ENCODE results near the gene CHAF1B.

Gene CHAF1B

GRCh38 chr21:36415375-36415774 lies 30.2 kb downstream of the CHAF1B start:
- Histone ChIP-seq H3K27me3 (ENCODE audit: control insufficient read depth in 1 of 2, insufficient read depth in 2 of 2, low read length in 2 of 2) (no peaks in the 10 kb centered on the region), H3K4me1 (ENCODE audit: insufficient read depth, low read length) (no peaks in the 10 kb centered on the region), H3K9ac (ENCODE audit: low read length) (no peak overlapping the region), H3K36me3 (ENCODE audit: insufficient read depth, low read length) (no peaks in the 10 kb centered on the region), H3K9me3 (ENCODE audit: low read length) (no peaks in the 10 kb centered on the region), H3K27ac (ENCODE audit: low read depth, low read length) (no peak overlapping the region), H3K4me3 (ENCODE audit: low read depth in 1 of 2, low read length in 2 of 2) (no peak overlapping the region)

- H3K4me1 ChIP-seq (ENCODE audit: insufficient read depth, low read length) = no peaks in the 10 kb centered on the region
- no peak overlapping the region for H3K27ac ChIP-seq (ENCODE audit: low read depth, low read length)
- H3K9me3 ChIP-seq (ENCODE audit: low read length) = no peaks in the 10 kb centered on the region
- H3K36me3 ChIP-seq (ENCODE audit: insufficient read depth, low read length) = no peaks in the 10 kb centered on the region
- H3K27me3 ChIP-seq (ENCODE audit: control insufficient read depth in 1 of 2, insufficient read depth in 2 of 2, low read length in 2 of 2) = no peaks in the 10 kb centered on the region
- no peak overlapping the region for H3K9ac ChIP-seq (ENCODE audit: low read length)
- H3K4me3 ChIP-seq (ENCODE audit: low read depth in 1 of 2, low read length in 2 of 2) = no peak overlapping the region
Observed at GRCh38 chr21:36419241-36419640, 34.0 kb downstream of the CHAF1B start.

- H3K36me3 ChIP-seq (ENCODE audit: insufficient read depth, low read length) = no peaks in the 10 kb centered on the region
Observed at GRCh38 chr21:36419996-36420395, 34.8 kb downstream of the CHAF1B start.

GRCh38 chr21:36420571-36421339 lies 35.6 kb downstream of the CHAF1B start:
- no peak overlapping the region for H3K9ac ChIP-seq (ENCODE audit: low read length)
- no peaks in the 10 kb centered on the region for H3K36me3 ChIP-seq (ENCODE audit: insufficient read depth, low read length)
- no peaks in the 10 kb centered on the region for H3K4me1 ChIP-seq (ENCODE audit: insufficient read depth, low read length)
- no peaks in the 10 kb centered on the region for H3K9me3 ChIP-seq (ENCODE audit: low read length)
- no peaks in the 10 kb centered on the region for H3K27me3 ChIP-seq (ENCODE audit: control insufficient read depth in 1 of 2, insufficient read depth in 2 of 2, low read length in 2 of 2)
- H3K4me3 ChIP-seq (ENCODE audit: low read depth in 1 of 2, low read length in 2 of 2) = no peak overlapping the region
- H3K27ac ChIP-seq (ENCODE audit: low read depth, low read length) = no peak overlapping the region

More at GRCh38 chr21:36419996-36420395, 34.8 kb downstream of the CHAF1B start:
- Histone ChIP-seq H3K27ac (ENCODE audit: low read depth, low read length) (no peak overlapping the region), H3K9me3 (ENCODE audit: low read length) (no peaks in the 10 kb centered on the region), H3K4me1 (ENCODE audit: insufficient read depth, low read length) (no peaks in the 10 kb centered on the region), H3K9ac (ENCODE audit: low read length) (no peak overlapping the region), H3K4me3 (ENCODE audit: low read depth in 1 of 2, low read length in 2 of 2) (no peak overlapping the region), H3K27me3 (ENCODE audit: control insufficient read depth in 1 of 2, insufficient read depth in 2 of 2, low read length in 2 of 2) (no peaks in the 10 kb centered on the region)

GRCh38 chr21:36422279-36423098 lies 37.3 kb downstream of the CHAF1B start:
- H3K27ac ChIP-seq (ENCODE audit: low read depth, low read length) = no peak overlapping the region
- H3K4me3 ChIP-seq (ENCODE audit: low read depth in 1 of 2, low read length in 2 of 2) = no peak overlapping the region
- H3K9ac ChIP-seq (ENCODE audit: low read length) = no peak overlapping the region
- H3K9me3 ChIP-seq (ENCODE audit: low read length) = no peaks in the 10 kb centered on the region
- no peaks in the 10 kb centered on the region for H3K27me3 ChIP-seq (ENCODE audit: control insufficient read depth in 1 of 2, insufficient read depth in 2 of 2, low read length in 2 of 2)
- no peaks in the 10 kb centered on the region for H3K4me1 ChIP-seq (ENCODE audit: insufficient read depth, low read length)
- H3K36me3 ChIP-seq (ENCODE audit: insufficient read depth, low read length) = no peaks in the 10 kb centered on the region

- Histone ChIP-seq H3K27ac (ENCODE audit: low read depth, low read length) (no peak overlapping the region), H3K9ac (ENCODE audit: low read length) (no peak overlapping the region), H3K27me3 (ENCODE audit: control insufficient read depth in 1 of 2, insufficient read depth in 2 of 2, low read length in 2 of 2) (no peaks in the 10 kb centered on the region), H3K4me1 (ENCODE audit: insufficient read depth, low read length) (no peaks in the 10 kb centered on the region), H3K4me3 (ENCODE audit: low read depth in 1 of 2, low read length in 2 of 2) (no peak overlapping the region), H3K9me3 (ENCODE audit: low read length) (no peaks in the 10 kb centered on the region), H3K36me3 (ENCODE audit: insufficient read depth, low read length) (no peaks in the 10 kb centered on the region)
Observed at GRCh38 chr21:36423771-36424433, 38.7 kb downstream of the CHAF1B start.

GRCh38 chr21:36424592-36424991 lies 39.4 kb downstream of the CHAF1B start:
- Histone ChIP-seq H3K27me3 (ENCODE audit: control insufficient read depth in 1 of 2, insufficient read depth in 2 of 2, low read length in 2 of 2) (no peaks in the 10 kb centered on the region), H3K27ac (ENCODE audit: low read depth, low read length) (no peak overlapping the region), H3K4me3 (ENCODE audit: low read depth in 1 of 2, low read length in 2 of 2) (no peak overlapping the region), H3K4me1 (ENCODE audit: insufficient read depth, low read length) (no peaks in the 10 kb centered on the region), H3K9me3 (ENCODE audit: low read length) (no peaks in the 10 kb centered on the region), H3K9ac (ENCODE audit: low read length) (no peak overlapping the region), H3K36me3 (ENCODE audit: insufficient read depth, low read length) (no peaks in the 10 kb centered on the region)

- H3K36me3 ChIP-seq (ENCODE audit: insufficient read depth, low read length) = no peaks in the 10 kb centered on the region
- H3K4me1 ChIP-seq (ENCODE audit: insufficient read depth, low read length) = no peaks in the 10 kb centered on the region
- H3K9ac ChIP-seq (ENCODE audit: low read length) = no peak overlapping the region
- H3K9me3 ChIP-seq (ENCODE audit: low read length) = no peaks in the 10 kb centered on the region
- no peaks in the 10 kb centered on the region for H3K27me3 ChIP-seq (ENCODE audit: control insufficient read depth in 1 of 2, insufficient read depth in 2 of 2, low read length in 2 of 2)
- H3K4me3 ChIP-seq (ENCODE audit: low read depth in 1 of 2, low read length in 2 of 2) = no peak overlapping the region
- H3K27ac ChIP-seq (ENCODE audit: low read depth, low read length) = no peak overlapping the region
Observed at GRCh38 chr21:36425286-36425685, 40.1 kb downstream of the CHAF1B start.

GRCh38 chr21:36427502-36427901 lies 42.3 kb downstream of the CHAF1B start:
- Histone ChIP-seq H3K9me3 (ENCODE audit: low read length) (no peaks in the 10 kb centered on the region), H3K27ac (ENCODE audit: low read depth, low read length) (no peak overlapping the region), H3K9ac (ENCODE audit: low read length) (no peak overlapping the region), H3K4me1 (ENCODE audit: insufficient read depth, low read length) (no peaks in the 10 kb centered on the region), H3K27me3 (ENCODE audit: control insufficient read depth in 1 of 2, insufficient read depth in 2 of 2, low read length in 2 of 2) (no peaks in the 10 kb centered on the region), H3K36me3 (ENCODE audit: insufficient read depth, low read length) (no peaks in the 10 kb centered on the region), H3K4me3 (ENCODE audit: low read depth in 1 of 2, low read length in 2 of 2) (no peak overlapping the region)

GRCh38 chr21:36428761-36429432 lies 43.7 kb downstream of the CHAF1B start:
- no peaks in the 10 kb centered on the region for H3K27me3 ChIP-seq (ENCODE audit: control insufficient read depth in 1 of 2, insufficient read depth in 2 of 2, low read length in 2 of 2)
- no peak overlapping the region for H3K27ac ChIP-seq (ENCODE audit: low read depth, low read length)
- H3K4me3 ChIP-seq (ENCODE audit: low read depth in 1 of 2, low read length in 2 of 2) = no peak overlapping the region
- H3K9ac ChIP-seq (ENCODE audit: low read length) = no peak overlapping the region
- H3K9me3 ChIP-seq (ENCODE audit: low read length) = no peaks in the 10 kb centered on the region
- no peaks in the 10 kb centered on the region for H3K4me1 ChIP-seq (ENCODE audit: insufficient read depth, low read length)
- no peaks in the 10 kb centered on the region for H3K36me3 ChIP-seq (ENCODE audit: insufficient read depth, low read length)

- Histone ChIP-seq H3K9me3 (ENCODE audit: low read length) (no peaks in the 10 kb centered on the region), H3K27ac (ENCODE audit: low read depth, low read length) (no peak overlapping the region), H3K27me3 (ENCODE audit: control insufficient read depth in 1 of 2, insufficient read depth in 2 of 2, low read length in 2 of 2) (no peaks in the 10 kb centered on the region), H3K36me3 (ENCODE audit: insufficient read depth, low read length) (no peaks in the 10 kb centered on the region), H3K4me1 (ENCODE audit: insufficient read depth, low read length) (no peaks in the 10 kb centered on the region), H3K4me3 (ENCODE audit: low read depth in 1 of 2, low read length in 2 of 2) (no peak overlapping the region), H3K9ac (ENCODE audit: low read length) (no peak overlapping the region)
Observed at GRCh38 chr21:36429947-36430546, 44.9 kb downstream of the CHAF1B start.
